NCI-H2227 treated with DMSO at 0.1 percent for 48 hours (cell line): ENCODE measurements around the gene ARFIP2.
"Not testable (repeated sequence)": the region's sequence is repeated elsewhere in the genome, so short reads cannot be mapped to it uniquely, and the experiment has no call there.

Experiments
- DNase-seq: peaks from one replicate; lab custom pipeline; 2025; lab: John Stamatoyannopoulos, UW

ARFIP2 gene

GRCh38 chr11:6481012-6481923, at the start of gene ARFIP2, which contains the start of gene TIMM10B:
Gene ARFIP2 (minus strand): TSS chr11:6481331. CDS start chr11:6480421, 910 bp downstream.
Gene TIMM10B (plus strand): TSS chr11:6481501. CDS start chr11:6481517, 16 bp downstream.
- peak; percentile 97 for DNase-seq

DNA sequence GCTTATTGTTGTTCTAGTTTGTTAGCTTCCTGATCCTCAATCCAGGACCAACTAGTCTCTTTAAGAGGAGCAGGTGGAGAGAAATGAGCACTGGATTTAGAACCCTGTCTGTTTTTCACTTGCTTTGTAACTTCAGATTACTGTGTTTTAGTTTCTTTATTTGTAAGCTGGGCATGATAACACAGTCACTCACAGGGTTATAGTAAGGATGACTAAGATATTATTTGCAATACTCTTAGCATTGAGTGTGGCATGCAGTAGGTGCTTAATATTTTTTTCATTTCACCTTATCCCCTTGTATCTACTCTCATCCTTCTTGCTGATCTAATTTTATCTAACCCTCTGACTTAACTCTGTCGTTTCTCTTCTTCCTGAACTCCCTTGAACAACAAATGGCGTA, 49.7 kb upstream of the ARFIP2 start:
- no peak for DNase-seq

- no peak for DNase-seq
These were observed 48.1 kb upstream of the ARFIP2 start for GRCh38 chr11:6529266-6529665.

DNA sequence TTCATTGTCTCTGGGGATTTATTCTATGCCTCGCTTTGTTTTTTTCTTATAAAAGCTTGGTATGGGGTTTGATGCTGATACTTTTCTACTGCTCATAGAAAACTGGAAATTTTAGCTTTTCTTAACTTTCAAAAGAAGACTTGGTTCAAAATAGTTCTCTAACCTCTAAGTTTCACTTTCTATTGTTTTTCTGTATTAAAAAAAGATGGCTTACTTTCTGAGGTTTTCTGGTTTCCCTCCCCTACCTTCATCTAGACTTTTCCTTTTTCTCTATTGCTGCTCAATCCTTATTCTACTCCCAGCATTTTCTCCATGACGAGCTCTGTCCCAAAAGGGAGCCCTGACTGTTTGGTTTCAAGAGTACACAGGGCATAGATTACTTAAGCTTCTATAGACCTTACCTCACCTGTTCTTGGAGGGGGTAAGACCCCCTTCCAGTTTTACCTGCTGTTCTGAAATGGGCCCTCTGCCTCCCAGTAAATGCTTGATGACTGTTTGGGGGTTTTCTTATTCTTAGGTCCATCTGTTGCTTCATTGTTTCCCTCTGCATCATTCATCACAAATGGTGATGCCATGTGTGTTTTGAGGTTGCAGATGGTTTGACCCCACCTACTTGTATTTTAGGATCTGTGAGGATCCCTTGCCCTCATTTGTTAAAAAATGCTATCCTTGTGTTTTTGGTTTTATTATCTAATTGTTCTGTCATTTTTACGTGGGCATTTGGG, 45.4 kb upstream of the ARFIP2 start:
- no peak for DNase-seq

- DNase-seq, result no peak
These were observed 42.1 kb upstream of the ARFIP2 start for GRCh38 chr11:6523253-6523652.

- not testable (repeated sequence) for DNase-seq
These were observed 40.8 kb upstream of the ARFIP2 start for GRCh38 chr11:6521946-6522345.

DNA sequence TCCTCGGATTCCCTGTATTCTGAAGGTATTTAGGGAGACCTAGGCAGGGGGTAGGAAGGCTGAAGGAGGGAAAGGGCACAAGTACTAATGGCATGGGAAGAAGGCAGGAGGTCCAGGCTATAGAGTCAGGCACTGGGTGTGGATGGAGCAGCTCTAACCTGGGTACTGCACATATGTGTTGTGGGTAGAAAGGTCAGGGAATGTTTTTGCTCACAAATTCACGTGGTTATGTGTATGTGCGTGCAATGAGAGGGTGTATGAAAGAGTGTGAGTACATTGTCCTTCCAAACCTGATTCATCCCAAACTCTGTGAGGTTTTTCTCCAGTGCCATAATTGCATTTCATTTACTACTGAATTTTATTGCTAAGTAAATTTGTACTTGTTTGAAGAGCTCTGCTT, 39.1 kb upstream of the ARFIP2 start:
- DNase-seq, result no peak

- DNase-seq, result no peak
These were observed 35.7 kb upstream of the ARFIP2 start for GRCh38 chr11:6516865-6517264.

- DNase-seq, result peak; percentile 27
These were observed 24.6 kb upstream of the ARFIP2 start for GRCh38 chr11:6505577-6506240.

DNA sequence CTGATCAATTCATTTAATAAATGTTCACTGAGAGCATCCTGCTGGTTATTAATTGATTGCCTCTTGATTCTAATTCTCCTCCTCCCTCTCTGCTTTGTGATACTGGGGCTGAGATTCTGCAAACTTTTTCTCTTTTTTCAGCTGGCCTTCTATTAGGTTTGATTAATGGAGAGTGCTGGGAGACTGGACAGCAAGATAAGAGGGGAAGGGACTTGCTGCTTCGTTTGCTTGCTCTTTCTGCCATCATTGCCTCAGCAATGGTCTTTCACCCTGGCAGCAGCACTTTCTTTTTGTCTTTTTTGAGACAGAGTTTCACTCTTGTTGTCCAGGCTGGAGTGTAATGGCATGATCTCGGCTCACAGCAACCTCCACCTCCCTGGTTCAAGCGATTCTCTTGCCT, 23.0 kb upstream of the ARFIP2 start:
- no peak for DNase-seq

DNA sequence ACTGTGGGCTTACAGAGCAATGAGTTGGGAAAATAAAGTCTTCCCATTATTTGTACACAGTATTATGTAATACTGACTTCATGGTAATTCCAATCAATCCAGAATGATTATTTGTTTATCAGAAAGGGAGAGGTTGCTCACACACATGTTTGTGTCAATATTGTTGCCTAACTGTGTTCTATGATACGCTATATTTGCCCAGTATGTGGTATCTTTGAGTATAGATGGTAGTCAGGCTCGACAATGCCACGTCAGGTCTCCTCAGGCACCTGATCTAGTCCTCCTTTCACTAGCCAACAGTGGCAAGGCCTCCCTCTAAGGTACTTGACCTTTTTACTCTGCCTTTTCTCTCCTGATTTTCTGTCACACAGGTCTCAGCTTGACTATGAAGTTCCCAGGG, 21.3 kb upstream of the ARFIP2 start:
- DNase-seq, result no peak

DNA sequence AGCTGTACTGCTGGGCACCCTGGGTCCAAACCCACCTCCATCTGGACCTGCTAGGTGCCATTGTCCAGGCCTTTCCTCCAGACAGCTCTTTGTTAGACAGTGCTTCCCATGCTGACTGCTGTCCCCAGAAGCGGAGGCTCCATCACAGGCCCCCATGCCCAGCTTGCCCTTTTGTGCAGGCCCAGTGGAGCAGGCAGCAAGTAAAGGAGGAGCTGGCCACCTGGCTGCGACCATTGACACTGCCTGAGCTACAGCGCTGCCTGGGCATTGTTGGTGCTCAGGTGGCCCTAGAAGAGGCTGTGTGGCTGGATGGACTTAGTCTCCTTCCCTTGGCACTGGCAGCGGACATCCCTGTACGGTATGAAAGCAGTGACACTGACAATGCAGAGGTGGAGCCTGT, 17.4 kb upstream of the ARFIP2 start:
- no peak for DNase-seq

GRCh38 chr11:6498121-6498520, 17.0 kb upstream of the ARFIP2 start:
- DNase-seq, result no peak

GRCh38 chr11:6497069-6497839, 16.1 kb upstream of the ARFIP2 start, which contains the start of gene DNHD1:
Gene DNHD1 (plus strand): TSS chr11:6497280. CDS start chr11:6498216, 936 bp downstream.
- no peak for DNase-seq

GRCh38 chr11:6489306-6489705, 8.2 kb upstream of the ARFIP2 start:
- DNase-seq, result no peak

DNA sequence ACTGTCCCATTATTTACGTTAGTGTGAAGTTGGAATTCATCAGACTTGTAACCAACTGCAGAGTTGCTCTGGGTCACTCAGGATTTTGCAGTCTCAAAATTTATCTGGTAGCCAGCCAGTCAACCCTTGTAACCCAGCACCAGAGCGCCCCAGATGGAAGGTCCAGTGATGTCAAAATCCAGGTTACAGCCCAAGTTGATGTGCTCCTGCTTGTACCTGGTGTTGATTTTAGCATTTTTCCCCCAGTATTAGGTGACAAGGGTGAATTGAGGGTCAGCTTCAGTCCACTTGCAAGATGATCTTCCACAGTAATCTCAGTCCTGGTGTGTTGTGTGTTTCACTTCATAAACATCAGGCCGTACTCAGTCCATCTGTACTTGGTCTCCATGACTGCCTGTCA, 7.7 kb upstream of the ARFIP2 start:
- no peak for DNase-seq

GRCh38 chr11:6488342-6488741, 7.2 kb upstream of the ARFIP2 start:
- no peak for DNase-seq

- no peak for DNase-seq
These were observed 5.8 kb upstream of the ARFIP2 start for GRCh38 chr11:6486938-6487337.

DNA sequence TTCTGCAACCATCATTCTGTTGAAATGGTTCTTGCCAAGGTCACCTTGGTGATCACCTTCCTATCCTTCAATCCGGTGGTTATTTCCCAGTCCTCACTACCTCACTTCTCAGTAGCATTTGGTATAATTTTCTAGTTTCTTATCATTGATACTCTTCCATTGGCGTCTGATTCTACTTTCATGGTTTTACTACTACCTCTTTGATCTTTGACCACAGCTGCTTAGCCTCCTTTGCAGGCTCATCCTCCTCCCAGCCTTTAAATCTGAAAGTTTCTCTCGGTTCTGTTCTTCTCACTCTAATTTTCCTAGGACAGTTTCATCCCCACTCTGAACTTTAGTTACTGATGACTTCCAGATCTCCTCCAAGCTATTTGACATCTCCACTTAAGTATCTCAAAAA, 5.1 kb upstream of the ARFIP2 start:
- DNase-seq, result no peak

DNA sequence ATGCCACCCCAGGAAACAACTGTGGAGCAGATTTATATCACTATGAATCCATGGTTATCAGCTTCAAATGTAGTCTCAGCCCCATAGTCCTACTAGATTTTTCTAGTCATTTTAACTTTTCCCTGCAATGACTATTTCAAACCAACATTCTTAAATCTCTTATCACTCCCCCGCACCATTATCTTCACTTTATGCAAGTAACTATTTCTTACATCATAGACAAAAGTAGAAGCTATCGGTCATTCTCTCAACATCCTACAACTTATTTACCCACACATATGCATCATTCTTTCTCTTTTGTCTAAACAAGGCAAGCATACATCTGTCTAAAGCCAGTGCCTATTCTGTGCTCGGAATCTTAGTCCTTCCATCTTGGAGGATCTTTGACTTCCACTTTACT, 4.5 kb upstream of the ARFIP2 start:
- DNase-seq, result no peak

DNA sequence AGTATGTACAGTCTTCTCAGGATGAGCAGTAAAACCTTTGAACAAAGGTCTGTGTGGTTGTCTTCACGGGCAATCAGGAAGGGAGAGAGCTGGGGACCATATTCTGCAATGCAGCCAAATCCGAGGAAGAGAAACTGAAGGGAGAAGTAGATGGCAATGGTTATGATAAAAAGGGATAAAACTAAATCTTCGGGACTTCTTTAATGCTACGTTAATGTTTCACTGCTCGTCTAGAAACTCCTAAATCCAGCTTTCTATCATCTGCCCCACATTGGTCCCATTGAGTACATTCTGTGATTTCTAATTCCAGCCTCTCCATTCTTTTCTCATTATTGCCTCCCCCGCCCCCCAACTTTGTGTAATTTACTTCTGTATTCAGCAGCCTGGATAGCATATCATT, 1.9 kb upstream of the ARFIP2 start:
- DNase-seq, result no peak

- DNase-seq, result no peak
These were observed 1.3 kb upstream of the ARFIP2 start for GRCh38 chr11:6482441-6482840.
